ENCODE results near the gene AP2M1. TPM values are rescaled to one million over a fixed set of nuclear protein-coding genes. Genes with fewer than 3 reads are reported as not detected.

AP2M1 gene
- total and polyA plus RNA-seq, 4 donors, result 234 to 250 (median 243) TPM

- ATAC-seq (ENCODE audit: low FRiP score) (no peak), DNase-seq (no peak)
- 64 to 66% methylated on average over 5 of the region's 5 CpGs for WGBS, 2 donors
- no peak overlapping the region for H3K27ac ChIP-seq (ENCODE audit: low read depth in 1 of 2, low read length in 2 of 2)
- H3K4me1 ChIP-seq (ENCODE audit: control insufficient read depth in 1 of 2, insufficient read depth in 2 of 2, low read length in 2 of 2), result no peaks in the 10 kb centered on the region
- no peaks in the 10 kb centered on the region for H3K36me3 ChIP-seq (ENCODE audit: control insufficient read depth in 1 of 2, insufficient read depth in 2 of 2, low read length in 1 of 2)
- intact Hi-C loops (cut with DNase I), result no loop called here
- peaks cover 0 to under 1% of the 10 kb centered on the region in 2 donors for H3K27me3 ChIP-seq (ENCODE audit: control insufficient read depth in 1 of 2, insufficient read depth in 2 of 2, low read length in 1 of 2)
- no peak overlapping the region for H3K4me3 ChIP-seq (ENCODE audit: low read length in 2 of 2)
- no peaks in the 10 kb centered on the region for H3K9me3 ChIP-seq (ENCODE audit: control insufficient read depth, low read length)
Measured at GRCh38 chr3:184211718-184212117, 37.1 kb downstream of the AP2M1 start.

DNA sequence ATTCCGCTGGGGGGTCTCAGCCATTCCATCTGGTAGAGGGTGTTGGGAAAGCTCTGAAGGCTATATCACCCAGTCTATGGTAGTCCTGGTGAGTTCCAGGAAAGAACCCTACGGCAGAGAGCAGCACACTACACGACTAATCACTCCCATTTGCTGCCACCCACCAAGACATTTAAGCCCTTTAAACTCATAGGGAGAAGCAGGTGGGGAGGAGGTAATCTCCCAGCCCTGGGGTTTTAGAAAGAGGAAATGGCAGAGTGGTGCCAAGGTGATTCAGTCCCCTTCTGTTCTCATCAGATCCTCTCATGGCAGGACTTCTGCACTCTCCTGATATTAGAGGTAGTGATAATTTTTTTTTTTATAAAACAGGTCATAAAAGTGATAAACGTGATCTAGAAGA, 44.2 kb downstream of the AP2M1 start:
- Histone ChIP-seq H3K4me1 (ENCODE audit: control insufficient read depth in 1 of 2, insufficient read depth in 2 of 2, low read length in 2 of 2) (no peaks in the 10 kb centered on the region), H3K27ac (ENCODE audit: low read depth in 1 of 2, low read length in 2 of 2) (no peak overlapping the region), H3K27me3 (ENCODE audit: control insufficient read depth in 1 of 2, insufficient read depth in 2 of 2, low read length in 1 of 2) (no peaks in the 10 kb centered on the region), H3K4me3 (ENCODE audit: low read length in 2 of 2) (no peak overlapping the region), H3K36me3 (ENCODE audit: control insufficient read depth in 1 of 2, insufficient read depth in 2 of 2, low read length in 1 of 2) (no peaks in the 10 kb centered on the region), H3K9me3 (ENCODE audit: control insufficient read depth, low read length) (no peaks in the 10 kb centered on the region)
- 49 to 55% methylated on average over 4 of the region's 4 CpGs for WGBS, 2 donors
- intact Hi-C loops (cut with DNase I), result no loop called here
- ATAC-seq (ENCODE audit: low FRiP score), result no peak
- DNase-seq, result no peak

- ATAC-seq (ENCODE audit: low FRiP score), result no peak
- Histone ChIP-seq H3K36me3 (ENCODE audit: control insufficient read depth in 1 of 2, insufficient read depth in 2 of 2, low read length in 1 of 2) (no peaks in the 10 kb centered on the region), H3K4me3 (ENCODE audit: low read length in 2 of 2) (no peak overlapping the region), H3K27me3 (ENCODE audit: control insufficient read depth in 1 of 2, insufficient read depth in 2 of 2, low read length in 1 of 2) (no peaks in the 10 kb centered on the region), H3K4me1 (ENCODE audit: control insufficient read depth in 1 of 2, insufficient read depth in 2 of 2, low read length in 2 of 2) (no peaks in the 10 kb centered on the region), H3K9me3 (ENCODE audit: control insufficient read depth, low read length) (no peaks in the 10 kb centered on the region), H3K27ac (ENCODE audit: low read depth in 1 of 2, low read length in 2 of 2) (no peak overlapping the region)
- no peak for DNase-seq
- intact Hi-C loops (cut with DNase I), result no loop called here
- WGBS, 2 donors, result 78 to 79% methylated on average over 3 of the region's 3 CpGs
Measured at GRCh38 chr3:184222521-184222920, 47.9 kb downstream of the AP2M1 start.

DNA sequence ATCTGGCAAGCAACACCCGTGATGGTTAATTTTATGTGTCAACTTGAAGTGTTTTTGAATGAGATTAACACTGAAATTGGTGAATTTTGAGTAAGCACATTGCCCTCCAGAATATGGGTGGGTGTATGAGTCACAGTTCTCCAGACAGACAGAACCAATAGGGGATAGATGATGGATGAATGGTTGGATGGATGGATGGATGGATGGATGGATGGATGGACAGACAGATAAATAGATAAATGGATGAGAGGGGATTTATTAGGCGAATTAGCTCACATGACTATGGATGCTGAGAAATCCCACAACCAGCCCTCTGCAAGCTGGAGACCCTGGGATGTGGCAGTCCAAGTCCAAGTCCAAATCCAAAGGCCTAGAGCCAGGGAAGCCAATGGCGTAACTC, 49.3 kb downstream of the AP2M1 start:
- Histone ChIP-seq H3K27ac (ENCODE audit: low read depth in 1 of 2, low read length in 2 of 2) (no peak overlapping the region), H3K9me3 (ENCODE audit: control insufficient read depth, low read length) (no peaks in the 10 kb centered on the region), H3K36me3 (ENCODE audit: control insufficient read depth in 1 of 2, insufficient read depth in 2 of 2, low read length in 1 of 2) (no peaks in the 10 kb centered on the region), H3K4me1 (ENCODE audit: control insufficient read depth in 1 of 2, insufficient read depth in 2 of 2, low read length in 2 of 2) (no peaks in the 10 kb centered on the region), H3K27me3 (ENCODE audit: control insufficient read depth in 1 of 2, insufficient read depth in 2 of 2, low read length in 1 of 2) (no peaks in the 10 kb centered on the region), H3K4me3 (ENCODE audit: low read length in 2 of 2) (no peak overlapping the region)
- ATAC-seq (ENCODE audit: low FRiP score) (no peak), DNase-seq (no peak)
- WGBS, 2 donors, result 63 to 68% methylated on average over 3 of the region's 3 CpGs
- intact Hi-C loops (cut with DNase I), result no loop called here

- Histone ChIP-seq H3K4me1 (ENCODE audit: control insufficient read depth in 1 of 2, insufficient read depth in 2 of 2, low read length in 2 of 2) (no peaks in the 10 kb centered on the region), H3K27me3 (ENCODE audit: control insufficient read depth in 1 of 2, insufficient read depth in 2 of 2, low read length in 1 of 2) (no peaks in the 10 kb centered on the region), H3K4me3 (ENCODE audit: low read length in 2 of 2) (no peak overlapping the region), H3K9me3 (ENCODE audit: control insufficient read depth, low read length) (no peaks in the 10 kb centered on the region), H3K36me3 (ENCODE audit: control insufficient read depth in 1 of 2, insufficient read depth in 2 of 2, low read length in 1 of 2) (no peaks in the 10 kb centered on the region), H3K27ac (ENCODE audit: low read depth in 1 of 2, low read length in 2 of 2) (no peak overlapping the region)
- DNase-seq, result no peak
- intact Hi-C loops (cut with DNase I), result loop anchor here in 1 of 2 donors (2.0 kb wide), 1 partner anchor 21 kb away; the partner anchor contains the start of genes ALG3 and EEF1AKMT4
- 68 to 69% methylated on average over 2 of the region's 2 CpGs for WGBS, 2 donors
- no peak for ATAC-seq (ENCODE audit: low FRiP score)
Measured at GRCh38 chr3:184227481-184227935, 52.9 kb downstream of the AP2M1 start.

DNA sequence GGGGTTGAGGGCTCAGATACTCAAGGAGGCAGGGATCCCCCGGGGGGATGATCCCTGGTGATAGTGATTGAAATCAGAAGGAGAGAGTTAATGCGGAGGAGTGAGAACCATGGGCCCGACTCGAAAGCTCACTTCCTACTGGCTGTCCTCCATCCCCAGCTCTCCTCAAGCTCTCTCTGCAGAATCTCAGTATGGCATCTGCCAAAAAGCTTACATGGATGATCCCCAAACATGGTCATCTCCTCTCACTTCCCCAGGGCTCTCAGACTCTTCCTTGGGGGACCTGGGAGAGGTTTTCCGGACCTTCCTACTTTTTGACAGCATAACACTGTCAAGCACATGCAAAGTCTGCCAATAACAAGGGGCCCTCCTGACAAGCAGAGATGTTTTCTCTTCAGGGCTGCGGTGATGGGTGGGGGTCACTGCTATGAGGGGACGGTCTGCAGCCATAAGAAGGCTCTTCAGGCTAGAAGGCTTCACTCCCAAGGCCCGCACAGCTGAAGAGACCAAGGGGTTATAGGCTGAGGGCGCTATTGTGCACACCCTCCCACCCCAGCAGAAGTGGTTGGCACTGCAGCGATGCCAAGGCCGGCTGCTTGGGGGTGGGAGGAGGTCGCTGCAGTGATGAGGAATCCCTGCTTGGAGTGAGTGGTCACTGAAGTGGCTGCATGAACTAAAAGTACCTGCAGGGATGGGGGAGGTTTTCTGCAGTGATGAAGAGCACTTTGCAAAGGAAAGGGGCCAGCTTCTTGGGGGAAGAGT, 53.9 kb downstream of the AP2M1 start:
- no peak for DNase-seq

GRCh38 chr3:184229394-184230080, 54.9 kb downstream of the AP2M1 start, which contains the start of gene VWA5B2:
Gene VWA5B2, plus strand, starts transcription at chr3:184229585. Its CDS starts 944 bp downstream, at chr3:184230529.
- H3K4me3 ChIP-seq (ENCODE audit: low read length in 2 of 2), result peak within 1 kb of the TSS; percentile 5 to 60
- H3K4me1 ChIP-seq (ENCODE audit: control insufficient read depth in 1 of 2, insufficient read depth in 2 of 2, low read length in 2 of 2), result no peaks in the 10 kb centered on the region
- no peaks in the 10 kb centered on the region for H3K36me3 ChIP-seq (ENCODE audit: control insufficient read depth in 1 of 2, insufficient read depth in 2 of 2, low read length in 1 of 2)
- DNase-seq (peak; percentile 62 to 88), ATAC-seq (ENCODE audit: low FRiP score) (peak; percentile 82)
- H3K9me3 ChIP-seq (ENCODE audit: control insufficient read depth, low read length), result no peaks in the 10 kb centered on the region
- 1% methylated on average over 24 to 66 of the region's 66 CpGs for WGBS, 2 donors
- no peak within 1 kb of the TSS for H3K27ac ChIP-seq (ENCODE audit: low read depth in 1 of 2, low read length in 2 of 2)
- H3K27me3 ChIP-seq (ENCODE audit: control insufficient read depth in 1 of 2, insufficient read depth in 2 of 2, low read length in 1 of 2), result no peaks in the 10 kb centered on the region
- intact Hi-C loops (cut with DNase I), result no loop called here

More for the DNA sequence above, 53.9 kb downstream of the AP2M1 start:
- intact Hi-C loops (cut with DNase I), result no loop called here
- Histone ChIP-seq H3K4me1 (ENCODE audit: control insufficient read depth in 1 of 2, insufficient read depth in 2 of 2, low read length in 2 of 2) (no peaks in the 10 kb centered on the region), H3K27ac (ENCODE audit: low read depth in 1 of 2, low read length in 2 of 2) (no peak overlapping the region), H3K36me3 (ENCODE audit: control insufficient read depth in 1 of 2, insufficient read depth in 2 of 2, low read length in 1 of 2) (no peaks in the 10 kb centered on the region), H3K4me3 (ENCODE audit: low read length in 2 of 2) (no peak overlapping the region), H3K9me3 (ENCODE audit: control insufficient read depth, low read length) (no peaks in the 10 kb centered on the region), H3K27me3 (ENCODE audit: control insufficient read depth in 1 of 2, insufficient read depth in 2 of 2, low read length in 1 of 2) (no peaks in the 10 kb centered on the region)
- WGBS, 2 donors, result 33 to 36% methylated on average over 12 of the region's 12 CpGs
- no peak for ATAC-seq (ENCODE audit: low FRiP score)

GRCh38 chr3:184230081-184230602, 55.5 kb downstream of the AP2M1 start:
- Histone ChIP-seq H3K27ac (ENCODE audit: low read depth in 1 of 2, low read length in 2 of 2) (no peak overlapping the region), H3K36me3 (ENCODE audit: control insufficient read depth in 1 of 2, insufficient read depth in 2 of 2, low read length in 1 of 2) (no peaks in the 10 kb centered on the region), H3K27me3 (ENCODE audit: control insufficient read depth in 1 of 2, insufficient read depth in 2 of 2, low read length in 1 of 2) (no peaks in the 10 kb centered on the region), H3K9me3 (ENCODE audit: control insufficient read depth, low read length) (no peaks in the 10 kb centered on the region), H3K4me3 (ENCODE audit: low read length in 2 of 2) (peak overlapping the region in 1 of 2 donors; percentile 60), H3K4me1 (ENCODE audit: control insufficient read depth in 1 of 2, insufficient read depth in 2 of 2, low read length in 2 of 2) (no peaks in the 10 kb centered on the region)
- intact Hi-C loops (cut with DNase I), result no loop called here
- ATAC-seq (ENCODE audit: low FRiP score), result no peak
- WGBS, 2 donors, result 0 to 1% methylated on average over 20 to 61 of the region's 61 CpGs
- DNase-seq, result no peak

Measured in aorta (tissue), 5 donors.